Measurements from ENCODE around the gene CTSO. TPM values are rescaled to one million over a fixed set of nuclear protein-coding genes. Genes with fewer than 3 reads are reported as not detected.
"Not testable (repeated sequence)": the region's sequence is repeated elsewhere in the genome, so short reads cannot be mapped to it uniquely, and the experiment has no call there.

Gene CTSO
- total RNA-seq, 1 donor from 2014 or later = 2.4 TPM

DNA sequence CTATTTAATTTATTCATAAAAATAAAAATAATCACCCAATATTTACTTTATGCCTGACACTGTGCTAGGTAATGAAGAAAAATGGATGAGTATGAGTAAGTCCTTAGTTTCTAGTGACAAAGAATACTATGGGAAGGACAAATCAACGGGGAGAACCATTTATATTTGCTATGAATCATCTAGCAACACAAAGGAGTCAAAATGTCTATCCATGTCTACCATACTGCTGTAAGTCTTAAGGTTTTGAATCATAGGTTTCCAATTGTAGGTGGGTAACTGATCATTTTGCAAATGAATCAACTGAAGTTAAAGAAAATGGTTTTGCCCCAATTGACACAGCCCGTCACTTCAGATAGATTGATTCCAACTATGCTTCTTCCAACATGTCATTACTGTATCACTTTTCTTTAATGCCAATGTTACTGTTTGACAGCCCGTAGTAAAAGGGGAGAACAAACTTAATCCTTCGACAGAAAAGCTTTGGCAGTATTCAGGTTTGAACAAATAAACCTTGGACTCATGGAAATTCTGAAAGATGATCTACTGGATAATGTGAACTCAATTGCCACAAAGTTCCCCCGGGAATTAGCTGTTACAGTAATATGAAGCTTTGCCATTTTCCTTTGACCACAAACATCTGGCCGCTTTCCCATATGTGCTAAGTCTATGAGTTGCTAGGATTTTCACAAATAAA is 47.0 kb downstream of the CTSO start:
- ATAC-seq = no peak

DNA sequence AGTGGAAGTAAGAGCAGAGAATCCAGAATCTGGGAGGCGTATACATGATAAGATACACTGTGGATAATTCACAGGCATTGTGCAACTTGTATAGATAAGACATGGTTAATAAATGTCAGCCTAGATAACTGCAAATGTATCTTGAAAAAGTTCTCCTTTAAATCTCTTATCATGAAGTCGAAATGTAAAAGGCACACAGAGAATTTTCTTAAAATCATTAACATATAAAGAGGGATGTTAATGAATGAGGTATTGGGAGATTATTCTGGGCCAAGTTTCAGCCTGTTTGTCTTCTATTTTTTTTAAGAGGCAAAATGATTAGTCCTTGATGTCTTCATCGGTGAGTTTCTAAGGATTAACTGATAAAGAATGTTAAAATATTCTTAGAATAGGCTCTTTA is 49.3 kb downstream of the CTSO start:
- ATAC-seq = no peak

DNA sequence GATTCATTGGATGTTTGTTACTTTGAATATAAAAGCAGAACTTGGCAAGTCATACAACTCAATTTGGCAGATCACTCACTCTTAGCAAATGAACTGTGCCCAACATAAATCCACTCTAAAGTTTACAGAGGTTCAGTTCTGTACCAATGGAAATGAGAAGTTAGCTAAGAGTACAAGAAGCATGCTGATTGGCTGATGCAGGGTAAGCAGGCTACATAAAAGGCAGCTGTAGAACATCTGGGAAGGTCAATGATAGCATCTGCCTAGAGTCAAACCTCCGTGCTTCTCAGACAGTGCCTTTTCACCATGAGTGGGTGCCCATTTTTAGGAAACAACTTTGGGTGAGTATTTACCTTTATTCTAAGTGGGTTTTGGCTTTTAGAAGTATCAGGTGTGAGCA is 50.2 kb downstream of the CTSO start, which contains the start of gene TDO2:
Gene TDO2, plus strand, starts transcription at position 244 of the 400 bp plus-strand sequence. Its CDS starts 63 bp downstream, at position 307.
- no peak for ATAC-seq

DNA sequence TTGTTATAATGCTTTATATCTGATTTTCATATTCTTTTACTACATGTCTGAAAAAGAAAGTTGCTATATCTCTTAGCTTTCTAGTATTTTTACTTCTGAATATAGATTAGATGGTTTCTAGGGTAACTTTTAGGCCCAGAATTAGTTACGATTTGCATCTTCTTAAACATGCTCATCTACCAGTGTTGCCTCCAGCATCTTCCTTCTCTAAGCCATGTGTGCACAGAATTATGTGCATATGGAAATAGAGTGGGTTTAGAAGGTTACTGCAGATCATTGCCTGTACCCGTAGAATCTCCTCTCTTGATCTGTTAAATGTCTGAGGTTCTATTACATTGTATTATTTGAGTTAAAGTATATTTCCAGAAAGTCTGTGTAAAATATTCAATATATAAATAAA is 52.7 kb downstream of the CTSO start:
- ATAC-seq = no peak

DNA sequence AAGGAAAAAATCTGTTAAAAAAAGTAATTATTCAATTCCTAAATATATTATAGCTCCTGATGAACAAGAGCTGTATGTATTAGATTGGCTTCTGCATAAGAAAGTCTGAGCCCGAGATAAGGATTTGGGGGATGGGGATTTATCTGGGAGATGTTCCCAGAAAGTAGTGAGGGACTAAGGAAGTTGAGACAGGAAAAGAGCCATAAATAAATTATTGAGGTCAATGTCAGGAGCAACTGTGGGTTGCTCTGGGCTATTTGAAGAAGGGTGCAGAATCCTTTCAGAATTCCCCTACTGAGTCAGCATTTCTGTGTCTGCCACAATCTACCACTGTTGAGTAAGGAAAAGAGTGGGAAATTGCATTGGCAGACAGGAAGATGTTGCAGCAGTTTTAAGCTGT is 53.3 kb downstream of the CTSO start:
- ATAC-seq = no peak

DNA sequence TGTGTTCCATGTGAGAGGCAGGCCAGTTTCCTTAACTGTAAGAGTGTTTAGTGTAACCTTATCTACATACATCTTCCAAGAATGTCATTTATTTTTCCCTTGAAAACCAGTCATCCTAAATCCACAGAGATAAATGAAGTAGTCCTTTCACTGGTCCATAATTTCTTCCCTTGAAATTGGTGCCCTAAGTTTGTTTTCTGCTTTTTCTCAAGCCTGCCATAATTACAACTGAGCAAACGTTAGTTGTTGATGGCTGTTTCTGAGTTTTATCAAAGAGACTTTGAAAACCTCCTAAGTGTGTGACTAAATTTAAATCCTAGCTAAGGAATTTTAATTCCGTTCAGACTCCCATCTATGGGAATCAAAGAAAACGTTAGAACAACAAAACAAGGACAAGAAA is 53.8 kb downstream of the CTSO start:
- no peak for ATAC-seq

DNA sequence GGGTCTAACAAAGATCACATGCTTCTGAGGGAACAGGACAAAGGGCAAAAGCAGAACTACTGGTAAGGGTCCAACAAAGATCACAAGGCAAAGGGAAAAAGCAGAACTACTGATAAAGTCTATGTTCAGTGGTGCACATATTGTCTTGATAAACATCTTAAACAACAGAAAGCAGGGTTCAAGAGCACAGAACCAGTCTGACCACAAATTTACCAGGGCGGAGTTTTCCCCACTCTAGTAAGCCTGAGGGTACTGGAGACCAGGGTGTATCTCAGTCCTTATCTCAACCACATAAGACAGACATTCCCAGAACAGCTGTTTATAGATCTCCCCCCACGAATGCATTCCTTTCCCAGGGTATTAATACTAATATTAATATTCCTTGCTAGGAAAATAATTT is 55.3 kb downstream of the CTSO start:
- ATAC-seq = not testable (repeated sequence)

DNA sequence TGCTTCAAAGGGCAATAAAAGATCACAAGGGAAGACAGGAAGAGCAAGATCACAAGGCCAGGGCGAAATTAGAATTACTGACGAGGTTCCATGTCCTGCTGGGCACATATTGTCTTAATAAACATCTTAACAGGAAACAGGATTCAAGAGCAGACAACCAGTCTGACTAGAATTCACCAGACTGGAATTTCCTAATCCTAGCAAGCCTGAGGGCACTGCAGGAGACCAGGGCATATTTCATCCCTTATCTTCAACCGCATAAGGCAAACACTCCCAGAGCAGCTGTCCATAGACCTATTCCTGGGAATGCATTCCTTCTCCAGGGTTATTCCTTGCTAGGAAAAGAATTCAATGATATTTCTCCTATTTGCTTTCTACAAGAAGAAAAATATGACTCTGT is 62.6 kb downstream of the CTSO start:
- no peak for ATAC-seq

DNA sequence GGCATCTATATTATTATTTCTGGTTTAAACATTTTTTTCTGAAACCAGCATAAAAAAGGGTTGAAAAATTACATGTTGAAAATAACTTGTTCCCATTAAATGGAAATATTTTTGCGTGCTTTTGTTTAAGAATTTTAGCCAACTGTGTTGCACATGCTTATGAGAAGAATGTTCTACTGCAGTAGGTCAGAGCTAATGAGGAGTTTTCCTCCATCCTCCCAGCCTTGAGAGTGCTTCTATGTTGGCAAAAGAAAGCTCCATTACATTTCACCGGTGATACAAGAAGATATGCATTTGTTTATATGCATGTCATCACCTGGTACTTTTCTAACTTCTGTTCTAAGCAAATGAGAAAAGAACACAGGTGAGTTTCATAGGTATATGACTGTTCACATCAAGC is 63.7 kb downstream of the CTSO start:
- no peak for ATAC-seq

DNA sequence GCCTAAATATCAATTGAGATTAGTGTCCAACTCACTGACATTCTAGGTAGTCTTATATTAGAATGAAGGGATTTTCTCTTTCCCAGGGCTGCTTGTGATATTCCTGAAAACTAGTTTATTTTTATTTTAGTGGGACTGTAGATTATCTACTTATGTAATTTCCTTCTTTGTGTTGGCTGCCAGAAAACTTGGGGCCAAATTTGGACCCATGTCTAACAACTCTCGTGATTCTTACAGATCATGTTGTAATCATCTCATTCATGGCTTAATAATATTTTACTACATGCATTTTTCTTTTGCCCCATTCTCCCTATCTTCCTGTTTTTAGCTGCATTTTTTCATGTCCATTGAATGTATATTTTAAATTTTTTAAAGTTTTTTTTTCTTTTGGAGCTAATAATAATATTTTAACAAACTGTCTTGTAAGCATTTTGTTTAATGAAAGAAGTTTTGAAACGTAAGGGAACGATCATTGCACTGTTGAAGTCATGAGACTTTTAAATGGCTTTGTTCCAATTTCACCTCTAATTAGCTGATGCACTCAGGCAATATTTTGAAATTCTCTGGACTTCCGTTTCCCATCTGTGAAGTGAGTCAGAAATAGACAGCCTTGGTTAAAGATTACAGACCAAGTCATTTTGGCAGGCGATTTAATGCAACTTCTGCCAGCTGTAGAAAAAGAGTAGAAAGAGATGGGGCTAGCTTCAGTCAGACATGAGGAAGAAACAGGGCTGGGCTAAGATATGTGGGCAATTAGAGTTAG is 64.5 kb downstream of the CTSO start:
- peak; percentile 35 for ATAC-seq

DNA sequence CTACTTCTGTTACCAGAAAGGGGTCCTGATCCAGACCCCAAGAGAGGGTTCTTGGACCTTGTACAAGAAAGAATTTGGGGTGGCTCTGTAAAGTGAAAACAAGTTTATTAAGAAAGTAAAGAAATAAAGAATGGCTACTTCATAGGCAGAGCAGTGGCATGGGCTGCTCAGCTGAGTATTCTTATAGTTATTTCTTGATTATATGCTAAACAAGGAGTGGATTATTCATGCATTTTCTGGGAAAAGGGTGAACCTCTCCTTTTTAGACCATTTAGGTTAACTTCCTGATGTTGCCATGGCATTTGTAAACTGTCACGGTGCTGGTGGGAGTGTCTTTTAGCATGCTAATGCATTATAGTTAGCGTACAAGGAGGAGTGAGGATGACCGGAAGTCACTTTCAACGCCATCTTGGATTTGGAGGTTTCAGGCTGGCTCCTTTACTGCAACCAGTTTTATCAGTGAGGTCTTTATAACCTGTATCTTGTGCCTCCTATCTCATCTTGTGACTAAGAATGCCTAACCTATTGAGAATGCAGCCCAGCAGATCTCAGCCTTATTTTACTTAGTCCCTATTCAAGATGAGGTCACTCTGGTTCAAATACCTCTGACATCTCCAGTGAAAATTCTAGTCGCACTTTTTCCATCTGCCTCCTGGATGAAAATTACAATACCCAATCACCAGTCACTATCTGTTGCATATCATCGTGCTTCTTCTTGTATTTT is 65.7 kb downstream of the CTSO start:
- no peak for ATAC-seq

DNA sequence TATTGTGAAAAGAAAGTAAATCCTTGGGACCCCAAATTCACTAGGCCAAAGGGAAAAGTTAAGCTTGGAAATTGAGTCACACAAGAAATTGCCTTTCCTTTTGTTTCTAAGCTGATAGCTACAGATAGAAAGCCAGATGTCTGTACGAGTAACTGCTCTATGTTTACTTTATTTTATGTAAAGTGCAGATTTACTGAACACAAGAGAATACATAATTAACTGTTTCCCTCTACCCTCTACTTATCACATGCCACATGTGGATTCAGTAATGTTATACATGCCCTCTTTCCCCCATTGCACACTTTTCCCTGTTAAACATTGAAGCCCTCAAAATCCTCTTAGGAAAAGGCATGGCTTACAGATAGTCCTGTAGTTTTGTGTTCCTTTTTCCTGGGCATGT is 66.6 kb downstream of the CTSO start:
- no peak for ATAC-seq

DNA sequence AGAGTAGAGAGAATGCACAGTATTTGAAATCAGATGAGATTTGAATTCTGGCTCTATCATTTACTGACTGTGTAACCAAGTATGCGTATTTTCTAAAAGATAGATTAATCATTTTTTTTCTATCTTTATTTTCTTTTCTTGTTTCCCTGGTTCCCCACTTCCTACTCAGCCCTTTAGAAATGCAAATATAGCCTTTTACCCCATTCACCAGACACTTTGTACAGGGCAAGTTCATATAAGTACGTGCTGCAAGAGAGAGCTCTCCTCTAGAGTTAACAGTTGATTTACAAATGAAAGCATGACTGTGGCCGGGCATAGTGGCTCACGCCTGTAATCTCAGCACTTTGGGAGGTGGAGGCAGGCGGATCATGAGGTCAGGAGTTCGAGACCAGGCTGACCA is 68.0 kb downstream of the CTSO start:
- ATAC-seq = no peak

DNA sequence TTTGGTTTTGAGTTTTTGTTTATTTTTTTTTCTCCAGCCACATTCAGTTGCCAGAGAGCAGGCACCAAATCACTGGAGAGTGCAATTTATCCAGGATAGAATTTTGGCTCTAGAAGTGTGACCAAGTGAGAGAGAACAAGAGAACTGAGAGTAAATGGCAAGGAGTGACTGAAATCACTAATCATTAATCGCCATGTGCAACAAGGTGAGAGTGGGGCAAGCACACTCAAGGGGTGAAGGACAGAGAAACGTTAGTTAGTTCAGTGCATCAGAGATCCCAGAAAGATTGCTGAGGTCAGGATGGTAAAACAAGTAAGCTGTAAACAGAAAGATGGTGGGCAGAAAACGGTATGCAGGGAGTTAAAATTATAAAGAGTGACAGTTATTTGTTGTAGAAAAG is 69.8 kb downstream of the CTSO start:
- no peak for ATAC-seq

DNA sequence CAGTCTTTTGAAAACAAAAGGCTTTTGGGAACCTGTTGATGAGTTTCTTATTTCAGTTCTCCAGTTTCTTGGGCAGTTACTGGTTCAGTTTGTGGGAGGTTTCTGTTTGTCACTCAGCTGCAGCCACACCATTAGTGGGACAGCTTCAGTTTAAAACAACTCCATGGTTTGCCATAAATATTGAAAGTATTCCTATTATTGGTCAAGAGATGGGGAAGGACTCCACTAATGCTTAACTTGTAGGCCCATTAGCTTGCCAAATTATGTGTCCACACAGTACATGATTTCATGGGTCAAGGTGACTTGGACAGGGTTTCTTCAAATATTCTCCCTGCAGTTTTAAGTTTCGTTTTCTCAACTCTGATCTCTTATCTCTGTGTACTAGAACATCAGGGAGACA is 72.1 kb downstream of the CTSO start:
- no peak for ATAC-seq

DNA sequence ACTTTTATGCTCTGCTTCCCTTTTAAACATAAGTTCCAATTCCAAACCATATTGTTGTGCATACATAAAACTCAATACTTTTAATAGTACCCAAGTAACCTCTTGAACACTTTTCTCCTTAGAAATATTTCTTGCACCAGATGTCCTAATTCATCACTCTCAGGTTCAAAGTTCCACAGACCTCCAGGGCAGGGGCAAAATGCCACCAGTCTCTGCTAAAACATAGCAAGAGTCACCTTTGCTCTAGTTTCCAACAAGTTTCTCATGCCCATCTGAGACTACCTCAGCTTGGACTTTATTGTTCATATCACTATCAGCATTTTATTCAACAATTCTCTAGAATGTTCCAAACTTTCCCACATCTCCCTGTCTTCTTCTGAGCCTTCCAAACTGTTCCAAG is 73.9 kb downstream of the CTSO start:
- no peak for ATAC-seq

DNA sequence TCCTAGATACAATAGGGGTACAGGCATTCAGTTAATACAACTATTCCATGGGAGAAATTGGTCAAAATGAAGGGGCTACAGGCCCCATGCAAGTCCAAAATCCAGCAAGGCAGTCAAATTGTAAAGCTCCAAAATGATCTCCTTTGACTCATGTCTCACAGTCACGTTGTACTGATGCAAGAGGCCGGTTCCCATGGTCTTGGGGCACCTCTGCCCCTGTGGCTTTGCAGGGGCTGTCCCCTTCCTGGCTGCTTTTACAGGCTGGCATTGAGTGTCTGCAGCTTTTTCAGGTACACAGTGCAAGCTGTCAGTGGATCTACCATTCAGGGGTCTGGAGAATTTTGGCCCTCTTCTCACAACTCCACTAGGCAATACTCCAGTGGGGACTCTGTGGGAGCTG is 75.1 kb downstream of the CTSO start:
- ATAC-seq = no peak

DNA sequence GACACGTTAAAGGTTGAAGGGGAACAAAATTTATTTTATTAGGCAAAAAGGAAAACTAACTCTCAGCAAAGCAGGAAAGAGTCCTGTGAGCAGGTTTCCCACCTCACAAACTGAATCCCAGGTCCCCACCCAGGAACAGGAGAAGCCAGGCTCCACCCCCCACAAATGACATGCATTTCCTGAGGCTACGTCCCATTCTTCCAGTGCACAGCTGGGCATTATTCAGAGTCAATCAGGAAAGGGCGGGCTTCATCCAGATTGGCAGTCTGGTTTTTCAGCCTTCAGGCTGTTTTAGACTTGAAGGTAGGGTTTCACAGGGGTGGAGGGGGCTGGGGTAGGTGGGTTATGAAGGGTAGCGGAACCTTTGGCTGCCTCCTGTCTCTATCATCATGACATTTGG is 75.7 kb downstream of the CTSO start:
- ATAC-seq = no peak

DNA sequence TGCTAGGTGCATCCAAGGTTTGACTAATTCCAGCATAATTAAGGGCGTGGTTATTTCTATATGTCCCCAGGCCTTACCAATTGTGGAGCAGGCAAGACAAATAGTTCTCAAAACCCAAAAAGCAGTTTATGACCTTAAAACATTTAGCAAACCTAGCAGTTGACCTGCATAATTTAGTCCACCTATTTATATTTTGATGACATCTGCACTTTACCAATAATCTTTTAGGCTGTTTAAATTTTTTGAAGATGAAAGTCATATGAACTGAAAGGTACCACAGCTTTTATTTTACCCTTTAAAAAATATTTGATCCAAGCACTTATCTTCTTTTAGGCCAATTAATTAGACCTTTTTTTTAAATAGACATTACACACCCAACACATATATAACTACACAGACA is 77.8 kb downstream of the CTSO start:
- no peak for ATAC-seq
